GM19240 (cell line): ENCODE measurements around the gene CGB3.

Experiments used
- DNase-seq: peaks from one replicate; pipeline ENCODE4 v3.0.0; 2011; ENCODE audit warnings: low spot score; ENCODE audit not compliant: insufficient read length

The CGB3 gene

DNA sequence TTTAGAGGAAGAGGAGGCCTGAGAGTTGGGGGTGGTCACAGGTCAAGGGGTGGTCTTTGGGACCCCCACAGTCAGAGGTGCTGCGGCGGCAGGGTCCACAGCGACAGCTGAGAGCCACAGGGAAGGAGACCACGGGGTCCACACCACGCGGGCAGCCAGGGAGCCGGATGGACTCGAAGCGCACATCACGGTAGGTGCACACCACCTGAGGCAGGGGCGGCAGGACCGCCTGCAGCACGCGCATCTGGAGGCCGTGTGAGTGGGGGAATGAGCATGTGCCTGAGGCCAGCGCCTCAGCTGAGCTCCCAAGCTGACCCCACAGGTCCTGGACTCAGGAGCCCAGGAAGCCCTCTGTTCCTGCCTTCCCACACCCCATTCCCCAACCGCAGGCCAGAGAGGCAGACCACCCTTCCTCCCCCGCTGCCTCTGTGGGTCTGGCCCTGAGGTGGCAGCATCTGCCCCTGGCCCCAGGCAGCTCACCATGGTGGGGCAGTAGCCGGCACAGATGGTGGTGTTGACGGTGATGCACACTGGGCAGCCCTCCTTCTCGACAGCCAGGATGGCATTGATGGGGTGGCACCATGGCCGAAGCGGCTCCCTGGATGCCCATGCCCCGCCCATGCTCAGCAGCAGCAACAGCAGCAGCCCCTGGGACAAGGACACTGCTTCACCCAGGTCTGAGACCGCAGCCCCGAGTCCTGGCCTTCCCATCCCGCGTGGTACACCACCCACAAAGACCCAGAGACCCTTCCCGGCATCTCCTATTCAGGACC lies 7.9 kb downstream of the CGB3 start:
- DNase-seq = no peak

- no peak for DNase-seq
Measured at GRCh38 chr19:49014870-49015255, 9.3 kb downstream of the CGB3 start.

DNA sequence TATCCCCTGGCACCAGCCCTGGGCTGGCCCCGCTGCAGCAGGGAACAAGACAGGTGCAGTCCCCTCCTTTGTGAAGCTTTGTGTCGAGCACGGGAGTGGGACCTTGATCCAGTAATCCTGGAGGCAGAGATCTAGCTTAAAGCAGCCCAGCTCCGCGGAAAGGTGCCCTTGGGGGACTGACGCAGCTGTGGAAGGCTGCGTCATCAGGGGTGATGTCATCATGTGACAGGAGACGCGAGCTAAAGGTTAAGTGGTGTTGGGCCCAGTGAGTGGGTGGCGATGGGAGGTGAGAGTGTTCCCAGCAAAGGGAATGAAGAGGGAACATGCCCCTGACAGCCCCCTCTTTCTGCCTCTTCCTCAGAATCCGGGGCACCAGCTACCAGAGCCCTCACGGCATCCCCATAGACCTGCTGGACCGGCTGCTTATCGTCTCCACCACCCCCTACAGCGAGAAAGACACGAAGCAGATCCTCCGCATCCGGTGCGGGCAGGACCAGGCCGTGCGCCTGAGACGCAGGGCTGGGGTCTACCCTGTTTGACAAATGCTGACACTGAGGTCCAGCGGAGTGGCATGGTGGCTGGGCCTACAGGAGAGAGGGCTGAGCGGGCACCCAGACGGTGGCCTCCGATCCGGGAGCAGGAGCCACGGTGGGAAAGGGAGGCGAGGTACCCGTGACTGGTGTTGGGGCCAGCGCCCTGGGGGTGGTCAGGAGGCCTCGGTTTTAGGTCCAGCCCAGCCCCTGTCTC lies 9.8 kb downstream of the CGB3 start:
- no peak for DNase-seq

GRCh38 chr19:49011194-49011593 lies 12.9 kb downstream of the CGB3 start:
- DNase-seq = no peak

- DNase-seq = no peak
Measured at GRCh38 chr19:49010453-49010852, 13.7 kb downstream of the CGB3 start.

DNA sequence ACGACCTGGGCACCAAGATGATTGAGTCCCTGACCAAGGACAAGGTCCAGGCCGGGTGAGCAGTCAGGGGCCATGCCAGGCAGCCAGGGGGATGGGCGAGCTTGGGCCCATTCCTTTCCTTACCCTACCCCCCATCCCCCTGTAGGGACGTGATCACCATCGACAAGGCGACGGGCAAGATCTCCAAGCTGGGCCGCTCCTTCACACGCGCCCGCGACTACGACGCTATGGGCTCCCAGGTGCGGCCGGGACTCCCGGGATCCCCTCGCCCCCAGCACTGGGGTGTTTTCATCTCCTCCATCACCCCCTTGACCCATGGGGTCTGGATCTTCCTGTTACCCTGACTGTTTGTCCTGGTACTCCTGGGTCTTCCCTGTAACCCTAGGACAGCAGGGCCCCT lies 14.3 kb downstream of the CGB3 start:
- no peak for DNase-seq

GRCh38 chr19:49006905-49007304 lies 17.2 kb downstream of the CGB3 start:
- DNase-seq = no peak

DNA sequence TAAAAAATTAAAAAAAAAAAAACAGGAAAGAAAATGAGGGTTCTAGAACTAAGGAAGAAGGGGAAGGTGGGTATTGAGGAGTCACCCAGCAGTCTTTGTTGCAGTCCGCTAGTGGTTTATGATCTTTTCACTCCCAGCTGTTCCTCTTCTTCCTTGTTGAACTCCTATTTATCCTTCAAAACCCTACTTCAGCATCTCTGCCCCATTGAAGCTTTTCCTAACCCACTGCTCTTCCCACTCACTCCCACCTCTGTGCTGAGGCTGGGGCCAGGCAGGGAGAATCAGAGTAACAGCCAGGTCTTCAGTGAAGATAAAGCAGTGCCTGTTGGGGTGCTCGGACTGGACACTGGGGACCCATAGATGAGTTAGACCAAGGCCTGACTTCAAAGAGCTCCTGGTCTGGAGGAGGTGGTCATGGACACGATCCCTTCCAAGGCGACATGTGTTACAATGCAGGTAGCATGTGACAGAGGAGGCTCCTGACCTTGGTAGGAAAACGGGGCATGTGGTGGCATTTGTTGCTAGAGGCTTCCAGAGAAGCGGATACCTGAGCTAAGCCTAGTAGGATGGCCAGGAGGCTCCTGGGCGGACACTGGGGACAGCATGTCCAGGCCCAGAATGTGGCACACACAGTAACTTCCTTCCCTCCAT lies 19.0 kb downstream of the CGB3 start:
- no peak for DNase-seq

DNA sequence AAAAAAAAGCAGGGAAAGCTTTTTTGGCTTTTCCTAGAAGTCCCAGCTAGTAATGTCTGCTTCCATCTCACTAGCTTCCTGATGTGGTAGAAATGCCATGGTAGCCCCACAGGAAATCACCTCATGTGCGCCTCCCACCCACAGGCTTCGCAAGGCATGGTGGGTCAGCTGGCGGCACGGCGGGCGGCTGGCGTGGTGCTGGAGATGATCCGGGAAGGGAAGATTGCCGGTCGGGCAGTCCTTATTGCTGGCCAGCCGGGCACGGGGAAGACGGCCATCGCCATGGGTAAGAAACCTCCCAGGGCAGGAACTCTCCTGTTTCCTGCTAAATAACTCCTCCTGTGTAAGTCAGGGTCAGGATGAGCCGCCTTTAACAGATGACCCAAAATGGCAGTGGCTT lies 20.0 kb downstream of the CGB3 start:
- no peak for DNase-seq

DNA sequence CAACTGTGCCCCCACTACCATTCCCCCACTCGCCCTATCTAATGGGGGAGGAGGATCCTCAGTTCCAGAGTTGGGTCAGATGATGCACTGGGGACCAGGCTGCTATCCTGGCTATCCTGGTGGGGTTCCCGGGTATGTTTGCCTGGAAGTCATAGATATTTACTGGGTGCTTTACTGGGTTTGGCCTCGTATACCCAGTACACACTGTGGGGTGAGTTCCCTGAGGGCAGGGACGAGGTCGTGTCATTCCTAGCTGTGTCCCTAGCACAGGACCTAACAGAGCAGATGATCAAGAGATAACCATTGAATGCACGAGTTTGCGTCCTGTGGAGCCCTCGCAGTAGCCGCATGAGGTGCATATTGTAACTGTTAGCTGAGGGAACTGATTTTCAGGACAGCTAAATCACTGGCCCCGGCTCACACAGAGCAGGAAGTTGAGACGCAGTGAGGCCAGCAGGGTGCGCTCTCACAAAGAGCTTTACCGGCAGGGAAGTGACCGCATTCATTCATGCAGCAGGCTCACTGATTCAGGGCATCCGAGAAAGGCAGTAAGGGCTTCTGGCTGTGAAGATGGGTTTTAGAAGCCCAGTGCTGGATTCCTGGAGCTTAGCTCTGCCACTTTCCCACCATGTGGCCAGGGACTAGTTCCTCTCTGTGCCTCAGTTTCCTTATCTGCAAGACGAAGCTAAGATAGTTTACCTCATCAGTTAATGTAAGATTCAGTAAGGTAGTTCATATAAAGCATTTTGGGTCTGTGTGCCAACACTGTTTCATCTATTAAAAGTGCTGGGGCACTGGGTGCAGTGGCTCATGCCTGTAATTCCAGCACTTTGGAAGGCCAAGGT lies 24.4 kb downstream of the CGB3 start:
- no peak for DNase-seq

DNA sequence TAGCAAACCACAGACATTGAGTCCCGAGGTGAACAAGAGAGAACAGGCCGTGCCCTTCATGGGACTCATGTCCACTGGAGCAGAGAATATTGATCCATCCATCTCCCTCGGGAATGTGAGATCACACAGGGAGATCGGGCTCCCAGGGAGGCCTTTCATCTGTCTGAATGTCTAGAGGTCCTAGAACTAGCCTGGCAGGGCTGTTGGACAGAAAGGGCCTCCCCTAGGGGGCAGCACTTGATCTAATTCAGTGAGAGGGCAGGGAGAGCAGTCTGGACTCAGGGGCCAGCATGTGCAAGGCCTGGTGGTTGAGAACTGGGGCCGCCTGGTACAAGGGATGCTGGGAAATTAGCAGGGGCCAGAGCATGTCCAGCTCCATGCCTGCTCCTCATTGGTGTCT lies 26.2 kb downstream of the CGB3 start:
- no peak for DNase-seq

DNA sequence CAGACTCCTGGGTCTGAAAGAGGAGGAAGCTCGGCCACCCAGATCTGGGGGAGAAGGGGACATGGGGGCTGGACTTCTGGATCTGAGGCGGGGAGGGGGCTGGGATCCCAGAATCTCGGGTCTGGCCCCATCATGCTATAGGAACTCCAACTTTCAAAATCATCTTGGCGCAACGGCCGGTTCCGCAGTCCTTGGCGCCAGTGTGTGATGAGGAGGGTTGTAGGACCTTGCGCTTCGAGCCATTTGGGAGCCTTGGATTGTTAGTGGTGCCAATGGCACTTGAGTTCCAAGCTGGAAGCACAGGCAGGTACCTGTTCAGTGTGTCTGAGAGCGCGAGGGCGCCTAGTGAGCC lies 30.1 kb downstream of the CGB3 start:
- no peak for DNase-seq

DNA sequence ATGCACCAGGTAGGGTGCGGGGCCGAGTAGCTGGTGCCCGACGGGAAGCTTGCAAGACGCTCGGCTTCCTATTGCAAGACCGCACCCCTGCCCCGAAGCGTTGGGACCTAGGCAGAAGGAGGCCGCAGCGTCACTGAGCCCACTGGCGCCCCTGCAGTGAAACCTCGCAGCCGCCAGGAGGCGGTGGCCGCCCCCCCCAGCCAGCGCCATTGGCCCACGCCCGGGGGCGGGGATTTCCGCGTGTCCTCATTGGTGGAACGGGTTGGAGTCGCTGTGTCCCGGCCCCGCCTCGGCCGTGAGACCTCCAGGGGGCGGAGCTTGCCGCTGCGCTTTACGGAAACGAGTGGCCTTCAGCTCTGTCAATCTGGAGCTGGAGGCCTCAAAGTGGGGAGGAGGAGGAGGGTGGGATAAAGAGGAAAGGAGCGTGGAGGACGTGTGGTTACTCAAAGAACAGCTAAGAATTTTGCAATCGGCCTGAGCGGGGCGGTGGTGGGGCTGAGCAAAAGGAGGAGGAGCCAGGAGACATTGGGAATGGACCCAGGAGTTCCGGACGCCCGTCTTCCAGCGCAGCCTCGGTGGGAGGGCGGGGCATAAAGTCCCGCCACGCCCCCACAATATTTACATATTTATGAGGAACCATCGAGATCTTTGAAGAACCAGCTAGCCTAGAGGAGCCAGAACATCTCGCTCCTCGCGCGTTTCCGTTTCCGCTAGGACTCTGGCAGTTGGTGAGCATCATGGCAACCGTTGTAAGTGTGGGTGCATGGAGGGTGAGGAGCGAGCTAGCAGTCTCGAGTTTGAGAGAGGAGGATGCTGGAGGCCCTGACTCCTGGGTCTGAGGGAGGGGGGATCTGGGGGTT lies 30.7 kb downstream of the CGB3 start, which contains the start of the genes GYS1 and RUVBL2:
Gene GYS1, minus strand, starts transcription at position 135 of the 860 bp plus-strand sequence. CDS start 197 bp downstream, outside the sequence.
Gene RUVBL2, plus strand, starts transcription at position 713 of the 860 bp plus-strand sequence. Its CDS starts 25 bp downstream, at position 738.
- DNase-seq = peak; percentile 98

GRCh38 chr19:48992581-48993174 lies 31.5 kb downstream of the CGB3 start:
- DNase-seq = no peak

DNA sequence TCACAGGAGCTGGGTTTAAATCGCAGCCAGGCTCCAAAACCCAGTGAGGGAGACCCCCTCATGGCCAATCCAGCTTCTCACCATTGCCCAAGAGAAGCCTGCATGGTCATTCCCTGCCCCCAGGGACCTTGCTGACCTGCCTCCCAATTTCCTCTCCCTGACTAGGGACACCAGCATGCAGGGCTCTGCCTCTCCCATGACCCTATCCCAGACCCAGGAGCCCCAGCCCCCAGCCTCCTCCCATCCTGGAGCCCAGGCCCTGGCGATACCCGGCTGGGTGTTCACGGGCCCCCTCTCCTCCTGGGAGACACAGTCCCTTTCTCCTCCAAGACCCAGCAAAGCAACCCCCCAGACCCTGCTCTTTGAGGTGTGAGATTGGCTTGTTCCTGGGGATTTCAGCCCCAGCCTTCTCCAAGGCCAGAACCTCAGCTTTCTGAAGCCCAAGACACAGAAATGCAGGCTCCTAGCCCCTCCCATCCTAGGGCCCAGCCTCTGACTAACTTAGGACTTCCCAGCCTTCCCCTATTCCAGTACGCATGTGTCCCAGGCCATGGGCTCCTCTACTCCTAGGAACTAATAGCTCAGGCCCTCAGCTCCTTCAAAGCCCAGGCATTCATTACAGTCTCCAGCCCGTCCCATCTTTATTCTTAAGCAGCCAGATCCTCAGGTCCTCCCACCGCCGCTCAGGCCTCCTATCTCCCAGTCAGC lies 32.1 kb downstream of the CGB3 start:
- DNase-seq = no peak

DNA sequence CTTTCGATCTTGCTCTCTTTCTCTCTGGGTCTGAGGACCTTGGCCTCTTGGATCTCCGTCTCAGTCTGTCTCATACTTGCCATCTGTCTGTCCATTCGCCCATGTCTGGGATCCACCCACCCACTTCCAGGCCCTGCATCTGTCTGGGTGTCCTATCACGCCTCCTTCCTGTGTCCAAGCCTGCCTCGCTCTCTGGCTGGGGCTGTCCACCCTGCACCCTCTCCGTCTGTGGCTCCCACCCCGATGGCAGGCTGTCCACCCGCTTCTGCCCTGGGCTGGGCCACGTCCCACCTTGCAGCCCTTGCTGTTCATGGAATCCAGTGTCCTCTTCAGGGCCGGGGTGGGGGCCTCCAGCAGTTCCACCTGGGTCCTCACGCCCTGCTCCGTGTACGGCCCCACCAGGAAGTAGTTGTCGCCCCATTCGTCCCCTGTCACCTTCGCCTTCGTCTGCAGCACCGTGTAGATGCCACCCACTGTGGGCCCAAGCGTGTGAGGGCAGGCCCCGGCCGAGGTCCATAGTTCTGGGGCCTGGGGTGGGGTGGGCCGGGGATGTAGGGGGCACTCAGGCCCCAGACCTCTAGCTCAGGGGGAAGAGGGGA lies 33.0 kb downstream of the CGB3 start:
- no peak for DNase-seq

DNA sequence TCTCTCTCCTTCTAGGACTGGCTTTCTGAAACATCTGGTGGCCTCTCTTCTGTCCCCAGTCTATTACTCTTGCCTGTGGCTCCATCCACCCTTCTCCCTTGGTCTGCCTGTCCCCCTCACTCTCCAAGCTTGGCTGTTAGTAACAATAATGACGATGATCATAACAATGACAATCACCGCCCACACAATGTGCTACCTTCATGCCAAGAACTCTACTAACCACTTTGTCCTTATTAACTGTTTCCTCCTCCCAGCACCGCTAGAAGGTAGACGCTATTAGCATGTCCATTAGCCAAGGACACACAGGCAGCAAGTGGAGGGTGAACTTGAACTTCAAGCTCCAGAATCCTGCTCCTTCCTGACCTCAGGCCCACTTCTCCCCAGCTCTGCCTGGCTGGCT lies 33.7 kb downstream of the CGB3 start:
- no peak for DNase-seq

GRCh38 chr19:48989701-48990291 lies 34.3 kb downstream of the CGB3 start:
- DNase-seq = no peak

GRCh38 chr19:48988860-48989259 lies 35.3 kb downstream of the CGB3 start:
- DNase-seq = no peak
